AG04449 (cell line): ENCODE data around the gene ZFHX2.
A peak's percentile ranks its signal among the peaks of the same experiment; 100 is the strongest.

ENCODE experiments used
- CTCF ChIA-PET: fragments of 350-600 bp; formaldehyde crosslinking; extraction: SDS; loops from one replicate; lab custom pipeline; 2021; ENCODE audit warnings: antibody characterized with exemption; lab: Yijun Ruan, JAX
- POLR2A ChIA-PET: fragments of 400-600, 350-600 bp; formaldehyde crosslinking; extraction: SDS; loops from one replicate; lab custom pipeline; 2020; ENCODE audit warnings: antibody characterized with exemption, inconsistent platforms; lab: Yijun Ruan, JAX
- DNase-seq: peaks from one replicate; pipeline ENCODE4 v3.0.0-alpha.2; 2010; ENCODE audit warnings: low read depth, low spot score
- H3K4me3 ChIP-seq: 2 replicates; pipeline ENCODE4 v1.5.1; 2011; ENCODE audit warnings: low read depth, mild to moderate bottlenecking, control low read depth, low read length
- CTCF ChIP-seq: IDR thresholded peaks from one replicate; pipeline ENCODE4 v1.5.1; 2011; ENCODE audit warnings: mild to moderate bottlenecking, moderate library complexity, low read length, control low read depth, inconsistent platforms; ENCODE audit not compliant: insufficient read depth; ENCODE audit errors: missing control alignments

Gene ZFHX2

GRCh38 chr14:23569443-23570151, 18.0 kb upstream of the ZFHX2 start:
- no peak overlapping the region for H3K4me3 ChIP-seq
- TF ChIP-seq CTCF: no peak
- no peak for DNase-seq
- ChIA-PET POLR2A (no interaction called here), CTCF (interaction anchor here (1.0 to 19.3 kb wide), 4 partner anchors 10 to 341 kb away, joined by 3 to 910 read pairs (median 10); no protein-coding TSS in a partner anchor)

DNA sequence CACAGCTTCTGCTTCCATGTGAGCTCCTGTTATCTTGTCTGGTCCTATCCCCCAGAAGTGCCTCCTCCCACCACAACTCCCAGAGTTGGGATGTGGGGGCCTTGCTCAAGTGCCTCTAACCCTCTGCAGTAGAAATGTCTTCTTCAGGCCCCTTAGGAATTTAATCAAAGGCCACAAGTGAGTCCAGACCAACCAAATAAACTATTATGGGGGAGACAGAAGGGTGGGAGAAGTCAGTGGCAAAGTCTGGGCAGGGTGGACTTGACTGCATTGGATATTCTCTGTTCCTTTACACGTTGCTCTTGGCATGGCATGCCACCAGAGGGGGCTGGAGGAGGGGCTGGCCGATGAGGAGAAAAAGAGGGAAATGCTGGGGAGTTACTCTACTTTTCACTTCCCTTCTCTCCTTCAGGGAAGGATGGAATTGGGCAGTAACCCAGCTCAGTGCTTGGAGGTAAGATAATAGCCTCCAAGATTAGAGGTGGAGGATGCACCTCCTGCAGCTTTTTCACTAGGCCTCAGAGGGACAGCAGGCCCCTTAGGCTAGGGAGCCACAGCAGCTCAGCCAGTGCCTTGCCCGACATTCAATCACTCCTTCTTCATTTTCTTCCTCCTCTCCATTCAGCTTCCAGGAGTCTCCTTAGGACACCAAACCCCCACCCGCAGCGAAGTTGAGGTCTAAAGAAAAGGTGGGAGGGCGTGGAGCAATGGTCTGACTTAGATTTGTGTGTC, 17.2 kb upstream of the ZFHX2 start:
- TF ChIP-seq CTCF: peak; percentile 27
- no peak overlapping the region for H3K4me3 ChIP-seq
- CTCF ChIA-PET: interaction anchor here (1.0 to 19.3 kb wide), 4 partner anchors 9 to 342 kb away, joined by 3 to 910 read pairs (median 10); no protein-coding TSS in a partner anchor
- DNase-seq: no peak
- POLR2A ChIA-PET: no interaction called here

GRCh38 chr14:23568021-23568599, 16.5 kb upstream of the ZFHX2 start:
- DNase-seq: no peak
- no peak overlapping the region for H3K4me3 ChIP-seq
- ChIA-PET POLR2A (interaction anchor here (1.7 kb wide), 1 partner anchor 12 kb away, joined by 5 read pairs; the partner anchor contains the start of gene THTPA), CTCF (interaction anchor here (1.1 to 19.3 kb wide), 5 partner anchors 9 to 343 kb away, joined by 3 to 910 read pairs (median 8); partner anchors contain the start of gene THTPA)
- no peak for TF ChIP-seq CTCF

DNA sequence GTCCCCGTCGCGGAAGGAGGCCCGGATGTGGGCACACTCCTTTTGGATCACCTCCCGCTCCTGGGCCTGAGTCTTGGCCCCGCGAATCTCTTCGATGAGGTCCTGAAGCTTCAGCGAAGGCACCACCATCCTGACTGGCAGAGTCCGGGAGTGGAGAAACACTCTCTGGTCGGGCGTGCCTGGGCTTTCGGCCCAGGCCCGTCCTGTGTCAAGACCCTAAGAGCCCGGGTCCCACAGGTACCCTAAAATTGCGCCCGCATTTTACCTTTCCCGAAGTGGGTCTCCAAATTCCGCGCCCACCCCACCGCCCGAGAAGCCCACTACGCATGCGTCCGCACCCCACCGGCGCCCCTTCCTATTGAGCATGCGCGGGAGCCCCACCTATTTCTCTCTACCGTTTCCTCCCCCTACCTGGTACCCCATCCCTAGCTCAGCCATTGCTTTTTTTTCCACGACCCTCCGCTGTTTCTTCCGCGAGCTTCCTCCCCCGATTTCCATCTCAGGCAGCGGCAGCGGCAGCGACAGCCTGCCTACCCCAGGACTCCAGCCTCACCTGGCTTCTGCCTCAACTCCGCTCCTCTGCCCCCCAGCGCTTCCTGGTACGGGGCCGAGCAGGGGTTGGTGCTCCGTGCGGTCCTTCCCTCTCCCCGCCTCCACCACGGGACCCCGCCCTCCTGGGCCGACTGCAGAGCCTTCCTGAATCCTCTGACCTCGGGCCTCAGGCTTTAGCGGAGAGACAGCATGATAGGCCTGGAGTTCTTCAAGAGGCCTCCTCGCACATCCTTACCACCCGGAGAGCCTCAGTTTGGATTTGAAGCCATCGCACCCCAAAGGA, 15.8 kb upstream of the ZFHX2 start, which contains the start of gene AP1G2:
AP1G2 (minus strand) TSS at position 606 of the 835 bp plus-strand sequence; CDS start at position 129, 477 bp downstream.
- ChIA-PET POLR2A (interaction anchor here (1.7 kb wide), 1 partner anchor 12 kb away, joined by 5 read pairs; the partner anchor contains the start of gene THTPA), CTCF (interaction anchor here (0.6 to 19.3 kb wide), 10 partner anchors 8 to 387 kb away, joined by 3 to 910 read pairs (median 6); partner anchors contain the start of gene THTPA)
- peak within 1 kb of the TSS; percentile 64 for H3K4me3 ChIP-seq
- no peak for TF ChIP-seq CTCF
- DNase-seq: no peak

GRCh38 chr14:23566778-23567185, 15.2 kb upstream of the ZFHX2 start:
- peak overlapping the region; percentile 64 for H3K4me3 ChIP-seq
- DNase-seq: no peak
- ChIA-PET POLR2A (interaction anchor here (1.7 kb wide), 1 partner anchor 11 kb away, joined by 5 read pairs; the partner anchor contains the start of gene THTPA), CTCF (interaction anchor here (0.6 to 19.3 kb wide), 9 partner anchors 8 to 388 kb away, joined by 3 to 910 read pairs (median 6); partner anchors contain the start of gene THTPA)
- peak; percentile 31 for TF ChIP-seq CTCF
